Frontal cortex (tissue), 4 donors: ENCODE measurements around the gene KRT4. TPM values are rescaled to one million over a fixed set of nuclear protein-coding genes. Genes with fewer than 3 reads are reported as not detected.

Experiments
- DNase-seq, 2 donors: peaks; one replicate each; pipeline ENCODE4 v3.0.0; 2012; ENCODE audit warnings: low spot score in 2 of 2
- FAIRE-seq: peaks from 2 replicates; lab custom pipeline; 2012; peaks lifted over from hg19 to GRCh38; lab: Jason Lieb, UNC
- total RNA-seq: library from RNA; depleted of rRNA; stranded (reverse); fragments of >200 nt; gene quantifications from one replicate; pipeline ENCODE4 v1.2.3, GENCODE V29; 2014
- donor health status: control.
- donor health status: control.
- donor health status: control.

KRT4 gene
- total RNA-seq, 1 donor from 2014 or later, result not detected

DNA sequence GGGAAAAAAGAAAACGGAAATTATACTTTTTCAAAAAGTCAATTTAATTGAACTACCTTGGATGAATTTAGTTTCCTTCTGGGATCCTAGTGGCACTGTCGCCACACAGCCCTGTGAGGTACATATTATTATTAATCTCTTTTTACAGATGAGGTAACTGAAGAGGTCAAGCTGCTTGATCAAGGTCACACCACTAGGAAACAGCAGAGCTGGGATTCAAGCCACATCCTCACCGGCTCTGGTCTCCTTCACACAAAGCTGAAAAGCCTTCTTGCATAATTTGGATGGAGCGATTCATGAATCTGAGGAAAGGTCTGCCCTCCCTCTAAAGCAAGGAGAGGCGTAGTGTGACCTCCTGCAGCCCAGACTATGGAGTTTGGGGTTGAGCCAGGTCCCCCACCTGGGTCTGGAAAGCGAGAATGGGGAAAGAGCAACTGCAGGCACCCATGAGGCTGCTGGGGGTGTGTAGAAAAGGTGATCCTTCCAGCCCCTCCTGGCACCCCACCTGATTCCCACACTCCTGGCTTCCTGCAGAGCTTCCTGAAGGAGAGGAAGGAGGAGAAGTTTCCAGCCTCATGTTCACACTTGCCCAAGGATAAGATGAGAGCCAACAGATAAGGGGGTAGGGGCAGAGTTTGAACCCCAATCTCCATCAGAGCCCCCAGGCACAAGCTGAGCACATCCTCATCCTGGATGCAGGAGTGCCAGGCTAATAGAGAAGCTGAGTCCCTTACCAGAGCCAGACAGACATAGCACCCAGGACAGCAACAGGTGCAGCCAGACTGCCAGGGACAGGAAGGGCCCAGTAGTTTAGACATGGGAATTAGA is 24.1 kb upstream of the KRT4 start:
- no peak for FAIRE-seq
- DNase-seq, result no peak

DNA sequence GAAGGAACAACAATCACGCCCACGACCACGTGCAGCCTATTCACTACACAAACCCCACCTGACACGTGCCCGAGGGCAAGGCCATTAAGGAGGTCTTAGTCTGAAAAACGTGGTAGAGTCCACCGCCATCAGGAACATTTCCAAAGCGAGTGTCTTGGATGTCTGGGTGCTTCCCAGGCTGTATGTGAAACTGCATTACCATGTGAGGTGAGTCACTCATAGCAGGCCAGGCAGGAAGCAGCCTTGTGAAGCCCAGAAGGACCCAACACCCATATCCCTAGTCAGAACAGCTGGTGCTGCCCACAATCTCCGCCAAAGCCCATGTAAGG is 23.5 kb upstream of the KRT4 start:
- no peak for FAIRE-seq

DNA sequence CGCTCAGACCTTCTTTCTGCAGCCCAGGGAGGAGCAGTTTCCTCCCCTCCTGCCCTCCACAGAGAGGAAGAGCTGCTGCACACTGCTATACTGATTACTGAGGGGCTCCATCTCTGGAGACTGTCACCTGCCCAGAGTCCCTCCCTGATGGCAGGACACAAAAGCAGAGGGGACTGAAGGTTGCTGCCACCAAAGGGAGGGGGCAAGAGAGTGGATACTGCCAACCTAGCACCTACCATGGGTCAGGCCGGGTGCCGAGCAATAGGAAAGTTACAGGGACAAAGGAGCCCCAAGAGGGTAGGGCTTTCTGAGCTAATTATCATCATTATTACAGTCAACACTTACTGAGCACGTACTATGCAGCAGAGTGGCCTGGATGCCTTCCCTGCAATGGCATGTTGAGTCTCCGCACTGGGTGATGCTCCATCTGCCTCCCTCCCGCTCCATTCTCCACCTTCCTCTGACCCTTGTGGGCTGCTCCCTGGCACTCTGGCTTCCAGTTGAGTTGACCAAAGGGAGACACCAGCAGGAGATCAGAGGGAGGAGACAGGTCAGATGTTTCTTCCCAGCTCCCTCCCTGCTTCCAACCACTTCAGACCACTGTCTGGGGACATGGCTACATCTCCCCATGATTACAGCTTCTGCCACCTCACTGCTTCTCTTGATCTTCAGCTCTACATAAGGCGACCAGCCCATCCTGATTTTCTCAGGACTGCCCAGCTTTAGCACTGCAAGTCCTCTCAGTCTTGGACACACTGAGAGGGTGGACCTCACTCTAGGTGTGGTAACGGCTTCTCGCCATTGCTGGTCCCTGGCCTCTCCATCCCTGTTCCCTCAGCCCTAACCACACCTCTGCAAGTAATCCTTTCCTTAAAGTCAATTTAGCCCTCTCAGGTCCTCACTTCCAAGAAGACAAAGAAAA is 22.8 kb upstream of the KRT4 start:
- FAIRE-seq, result no peak
- DNase-seq, result no peak

More for the DNA sequence above, 23.5 kb upstream of the KRT4 start:
- peak in 1 of 2 donors; percentile 48 for DNase-seq

DNA sequence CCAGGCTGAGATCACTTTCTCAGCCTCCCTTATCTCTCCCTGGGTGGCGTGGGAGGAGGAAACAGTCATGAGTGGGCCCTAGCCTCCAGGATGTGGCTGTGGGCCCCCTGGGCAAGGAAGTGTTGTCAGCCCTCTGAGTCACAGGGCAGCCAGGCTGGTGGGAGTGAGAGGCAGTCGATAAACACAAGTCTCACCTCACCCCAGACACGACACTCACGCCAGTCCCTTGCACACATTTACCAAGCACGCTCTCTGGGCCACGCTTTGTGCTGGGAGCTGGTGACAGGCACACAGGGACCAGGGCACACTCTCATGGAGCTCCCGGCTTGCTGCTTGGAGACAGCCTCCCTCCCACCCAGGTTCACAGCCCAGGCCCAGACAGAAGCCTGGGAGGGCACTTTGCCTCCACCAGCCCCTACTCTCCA is 22.1 kb upstream of the KRT4 start:
- DNase-seq (no peak), FAIRE-seq (no peak)

DNA sequence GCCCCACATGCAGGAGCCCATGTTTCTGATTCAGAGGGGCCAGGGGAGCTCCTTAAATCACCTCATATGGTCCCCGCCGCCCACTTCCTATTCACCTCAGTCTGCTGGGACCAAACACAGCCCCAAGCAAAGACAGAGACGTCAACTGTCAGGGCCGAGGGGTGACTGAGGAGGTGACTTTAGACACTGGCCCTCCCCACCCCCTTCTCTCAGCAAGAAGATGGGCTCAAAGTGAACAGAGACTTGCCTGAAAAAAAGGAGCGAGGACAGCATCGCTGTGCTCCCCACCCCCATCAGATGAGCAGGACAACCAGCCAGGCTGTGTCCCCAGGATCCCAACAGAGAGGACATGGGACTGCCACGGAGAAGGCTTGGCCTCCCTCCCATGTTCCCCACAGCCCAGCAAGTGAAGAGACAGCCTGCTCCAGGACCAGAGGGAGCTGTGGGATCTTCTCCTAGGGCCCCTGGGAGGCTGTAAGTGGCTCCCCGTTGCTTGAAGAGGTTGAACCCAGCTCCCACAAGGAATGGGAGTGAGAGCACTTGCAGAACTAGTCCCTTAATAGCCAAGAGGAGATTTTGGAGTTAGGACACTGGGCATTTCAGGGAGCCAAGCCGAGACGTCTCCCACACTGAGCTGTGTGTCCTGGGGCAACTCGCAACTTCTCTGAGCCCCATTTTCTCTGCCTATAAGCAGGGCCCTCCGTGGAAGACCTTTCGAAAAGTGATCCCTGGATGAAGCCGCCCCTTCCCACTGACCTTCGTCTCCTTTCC is 21.5 kb upstream of the KRT4 start:
- no peak for FAIRE-seq
- no peak for DNase-seq

DNA sequence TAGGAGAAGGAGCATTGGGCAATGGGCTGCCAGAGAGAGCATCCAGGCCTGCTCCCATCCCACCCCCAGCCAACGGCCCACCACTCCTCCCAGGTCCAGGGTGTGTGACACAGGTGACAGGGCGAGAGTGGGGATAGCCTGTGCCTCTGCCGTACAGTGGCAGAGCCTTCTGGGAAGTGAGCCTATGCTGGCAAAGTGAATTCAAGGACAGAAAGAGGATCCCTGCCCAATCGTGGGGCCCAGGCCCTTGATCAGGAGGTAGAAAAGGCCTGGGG is 20.7 kb upstream of the KRT4 start:
- DNase-seq (no peak), FAIRE-seq (no peak)

DNA sequence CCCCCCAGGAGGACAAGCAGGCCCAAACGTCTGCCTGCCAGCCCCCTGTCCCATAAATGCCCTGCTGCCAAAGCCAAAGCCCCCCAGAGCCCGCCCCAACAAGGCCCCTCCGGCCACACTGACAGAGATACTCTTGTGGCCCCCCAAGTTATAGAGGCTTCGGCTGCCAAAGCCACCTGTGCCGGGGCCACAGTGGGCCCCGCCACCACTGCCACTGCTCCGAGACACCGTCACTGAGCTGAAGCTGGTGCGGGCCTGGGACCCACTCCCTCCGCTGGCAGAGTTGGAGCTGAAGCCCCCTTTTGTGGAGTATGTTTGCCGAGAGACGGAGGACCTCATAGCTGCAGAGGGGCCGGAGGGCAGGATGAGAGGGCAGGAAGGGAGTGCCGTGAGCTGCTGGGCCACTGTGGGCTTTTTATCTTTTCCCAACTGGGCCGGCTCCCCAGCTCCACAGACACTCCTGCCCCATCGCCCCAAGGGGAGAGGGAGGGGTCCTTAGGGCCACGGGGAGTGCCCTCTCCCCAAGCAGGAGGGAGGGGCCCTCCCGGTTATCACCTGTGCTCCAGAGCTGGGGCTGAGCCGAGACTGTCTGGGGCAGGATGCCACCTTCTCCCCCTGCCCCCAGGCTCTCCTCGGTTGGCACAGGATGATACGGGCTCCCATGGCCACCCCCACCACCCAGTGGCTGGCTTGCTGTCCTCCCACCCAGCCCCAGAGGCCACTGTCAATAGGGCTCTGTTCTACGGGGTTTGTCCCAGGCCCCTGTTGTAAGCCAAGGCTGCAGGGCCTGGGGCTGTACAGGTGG is 20.2 kb upstream of the KRT4 start, which contains the start of gene KRT79:
Gene KRT79 (minus strand): TSS at position 390 of the 805 bp plus-strand sequence. CDS start 51 bp downstream, at position 339.
- FAIRE-seq (no peak), DNase-seq (no peak)

DNA sequence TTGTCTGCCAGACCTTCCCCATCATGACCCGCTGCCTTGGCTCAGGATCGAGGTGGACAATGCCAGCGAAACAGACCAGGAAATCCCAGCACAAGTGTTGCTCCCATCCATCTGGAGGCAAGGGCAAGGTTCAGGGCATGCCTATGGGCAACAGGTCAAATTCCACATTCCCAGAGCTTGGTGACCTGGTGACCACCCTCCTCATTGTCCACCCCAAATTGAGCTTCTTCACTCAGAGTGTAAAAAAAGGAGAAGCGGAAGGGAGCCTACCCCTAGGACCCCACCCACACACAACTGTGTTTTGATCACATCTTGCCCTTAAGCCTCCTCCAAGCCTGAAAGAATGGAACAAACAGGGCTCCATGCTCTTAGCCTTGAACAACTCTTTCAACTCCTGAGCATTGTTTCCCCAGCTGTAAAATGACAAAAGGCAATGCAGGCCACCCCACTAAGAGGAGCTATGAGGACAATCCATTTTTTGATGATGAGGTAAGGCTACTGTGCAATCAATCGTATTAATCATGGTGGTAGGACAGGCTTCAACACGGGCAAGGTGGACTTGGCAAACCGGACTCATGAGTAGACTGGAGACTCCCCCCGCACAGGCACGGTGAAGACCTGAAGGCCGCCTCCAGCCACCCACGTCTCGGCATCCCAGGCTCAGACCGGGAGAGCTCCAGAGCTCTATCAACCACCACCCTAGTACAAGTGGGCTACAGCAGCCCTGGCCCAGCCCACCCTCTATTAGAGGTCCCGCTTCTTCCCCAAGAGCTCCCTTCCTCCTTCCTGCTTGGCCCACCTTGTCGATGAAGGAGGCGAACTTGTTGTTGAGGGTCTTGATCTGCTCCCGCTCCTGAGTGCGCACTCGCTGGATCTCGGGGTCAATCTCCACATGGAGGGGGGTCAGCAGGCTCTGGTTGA is 19.3 kb upstream of the KRT4 start:
- no peak for DNase-seq
- no peak for FAIRE-seq

DNA sequence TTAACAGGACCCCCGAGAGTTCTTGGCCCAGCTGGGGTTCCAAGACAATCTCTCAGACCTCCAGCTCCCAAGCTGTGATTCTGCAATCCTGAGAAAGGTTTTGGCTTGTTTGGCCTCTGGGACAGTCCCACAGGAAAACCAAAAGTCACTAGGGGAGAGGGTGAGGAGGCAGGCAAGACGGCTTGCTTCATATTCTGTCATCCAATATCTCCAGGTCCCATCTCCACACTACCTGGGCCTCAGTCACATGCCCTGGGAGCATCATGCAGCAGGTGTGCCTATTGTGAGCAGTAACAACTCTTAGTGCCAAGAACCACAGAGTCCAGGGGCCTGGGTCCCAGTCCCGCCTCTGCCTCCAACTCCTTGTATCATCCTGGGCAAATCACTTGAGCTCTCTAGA is 18.5 kb upstream of the KRT4 start:
- FAIRE-seq, result no peak
- DNase-seq, result no peak

DNA sequence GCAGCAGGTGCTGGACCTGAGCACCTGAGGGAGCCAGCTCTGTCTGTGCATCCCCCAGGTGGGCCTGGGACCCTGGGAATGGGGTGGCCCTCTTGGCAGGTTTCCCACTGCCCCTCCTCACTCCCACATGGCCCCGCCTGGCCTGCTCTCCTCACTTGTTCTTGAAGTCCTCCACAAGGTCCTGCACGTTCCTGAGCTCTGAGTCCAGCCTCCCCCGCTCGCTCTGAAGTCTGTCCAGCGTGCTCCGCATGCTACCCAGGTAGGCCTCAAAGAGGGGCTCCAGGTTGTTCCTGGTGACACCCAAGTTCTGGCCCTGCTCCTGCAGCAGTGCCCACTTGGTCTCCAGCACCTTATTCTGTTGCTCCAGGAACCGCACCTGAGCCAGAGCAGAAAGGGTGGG is 17.3 kb upstream of the KRT4 start:
- no peak for FAIRE-seq
- no peak for DNase-seq

DNA sequence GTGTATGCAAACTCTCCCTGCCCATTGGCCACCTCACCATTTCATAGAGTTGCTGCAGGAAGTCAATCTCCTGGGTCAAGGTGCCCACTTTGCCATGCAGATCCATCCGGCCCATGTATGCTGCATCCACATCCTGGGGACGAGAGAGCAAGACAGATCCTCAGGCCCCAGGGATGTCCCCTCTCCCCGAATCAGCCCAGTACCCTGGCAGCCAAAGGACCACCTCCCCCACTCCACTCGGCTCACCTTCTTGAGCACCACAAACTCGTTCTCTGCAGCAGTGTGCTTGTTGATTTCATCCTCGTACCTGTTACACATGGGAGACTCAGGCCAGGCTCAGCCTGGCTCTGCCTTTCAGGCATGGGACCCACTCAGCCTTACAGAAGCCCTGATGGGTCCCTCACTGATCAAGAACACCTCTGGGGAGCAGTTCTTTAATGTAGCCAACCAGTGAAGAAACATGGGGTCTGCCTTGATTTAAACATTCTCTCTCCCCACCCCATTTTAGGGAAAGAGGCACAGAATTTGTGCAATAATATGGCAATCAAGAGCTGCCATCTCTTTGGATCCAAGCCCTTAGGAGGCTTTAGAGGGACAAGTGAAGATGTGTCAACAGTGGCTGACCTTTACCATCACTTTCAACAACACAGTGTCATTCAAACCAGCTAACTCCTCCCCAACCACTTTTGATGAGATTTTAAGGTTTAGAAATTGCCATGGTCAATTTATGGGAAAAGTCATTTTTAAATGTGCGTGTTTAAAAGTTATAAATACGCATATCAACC is 16.3 kb upstream of the KRT4 start:
- no peak for DNase-seq
- no peak for FAIRE-seq

DNA sequence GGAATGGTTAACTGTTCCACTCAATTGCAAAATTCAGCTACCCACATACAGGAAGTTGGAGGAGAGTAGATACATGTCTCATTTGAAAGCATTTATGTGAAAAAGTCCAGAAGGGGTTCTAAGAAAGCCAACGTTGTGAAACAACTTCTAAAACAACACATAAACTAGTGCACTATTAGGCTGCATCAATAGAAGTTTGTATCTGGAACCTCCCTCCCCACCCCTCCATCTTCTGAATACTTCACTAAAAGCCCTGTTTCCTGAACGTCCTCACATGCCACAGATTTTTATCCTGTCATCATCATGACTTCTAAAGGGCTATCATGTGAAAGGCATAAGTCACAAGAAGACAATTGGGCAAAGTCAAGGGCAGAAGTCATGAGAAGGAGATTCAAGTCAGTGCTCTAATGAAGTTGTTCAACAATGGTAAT is 14.7 kb upstream of the KRT4 start:
- no peak for DNase-seq
- FAIRE-seq, result no peak

DNA sequence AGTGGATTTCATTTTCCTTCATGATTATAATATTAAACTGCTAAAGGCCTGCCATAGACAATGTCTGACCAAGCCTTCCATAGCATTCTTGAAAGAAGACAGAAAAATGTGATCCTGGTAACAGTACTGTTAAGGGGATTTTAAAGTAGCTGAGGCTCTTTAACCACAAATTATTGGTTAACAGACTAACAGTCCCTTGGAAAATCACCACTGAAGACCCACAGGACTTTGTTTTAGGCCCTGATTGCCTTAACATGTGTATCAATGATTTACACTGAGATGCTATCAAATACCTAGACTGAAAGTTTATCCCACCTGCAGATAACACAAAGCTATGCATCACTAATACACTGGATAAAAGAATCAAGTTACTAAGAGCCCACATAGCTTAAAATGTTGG is 14.2 kb upstream of the KRT4 start:
- DNase-seq (no peak), FAIRE-seq (no peak)

DNA sequence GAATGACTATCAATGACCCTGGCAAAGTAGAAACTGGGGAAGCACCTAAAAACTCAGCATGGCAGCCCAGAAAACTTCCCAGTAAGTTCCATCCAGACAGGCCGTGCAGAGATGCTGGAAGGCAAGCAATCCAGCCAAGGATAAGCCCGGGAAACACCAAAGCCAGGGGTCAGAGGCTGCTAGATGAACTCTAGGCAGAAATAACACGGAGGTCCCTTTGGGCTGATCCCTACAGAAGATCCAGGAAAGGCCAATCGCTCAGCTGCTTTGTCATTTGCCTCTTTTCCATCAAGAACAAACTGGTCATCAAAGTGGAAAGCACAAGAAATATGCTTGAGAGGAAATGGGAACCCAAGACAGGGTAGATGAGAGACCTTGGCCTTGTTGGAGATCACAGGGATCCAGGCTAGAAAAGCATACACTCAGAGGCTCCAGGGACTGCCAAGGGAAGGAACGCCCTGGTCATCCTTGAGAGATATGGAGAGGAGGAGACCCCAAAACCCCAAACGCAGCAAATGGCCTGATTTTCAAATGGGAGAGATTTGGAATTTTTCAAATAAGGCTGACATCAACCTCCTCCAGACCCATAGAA is 13.7 kb upstream of the KRT4 start:
- FAIRE-seq (no peak), DNase-seq (no peak)

DNA sequence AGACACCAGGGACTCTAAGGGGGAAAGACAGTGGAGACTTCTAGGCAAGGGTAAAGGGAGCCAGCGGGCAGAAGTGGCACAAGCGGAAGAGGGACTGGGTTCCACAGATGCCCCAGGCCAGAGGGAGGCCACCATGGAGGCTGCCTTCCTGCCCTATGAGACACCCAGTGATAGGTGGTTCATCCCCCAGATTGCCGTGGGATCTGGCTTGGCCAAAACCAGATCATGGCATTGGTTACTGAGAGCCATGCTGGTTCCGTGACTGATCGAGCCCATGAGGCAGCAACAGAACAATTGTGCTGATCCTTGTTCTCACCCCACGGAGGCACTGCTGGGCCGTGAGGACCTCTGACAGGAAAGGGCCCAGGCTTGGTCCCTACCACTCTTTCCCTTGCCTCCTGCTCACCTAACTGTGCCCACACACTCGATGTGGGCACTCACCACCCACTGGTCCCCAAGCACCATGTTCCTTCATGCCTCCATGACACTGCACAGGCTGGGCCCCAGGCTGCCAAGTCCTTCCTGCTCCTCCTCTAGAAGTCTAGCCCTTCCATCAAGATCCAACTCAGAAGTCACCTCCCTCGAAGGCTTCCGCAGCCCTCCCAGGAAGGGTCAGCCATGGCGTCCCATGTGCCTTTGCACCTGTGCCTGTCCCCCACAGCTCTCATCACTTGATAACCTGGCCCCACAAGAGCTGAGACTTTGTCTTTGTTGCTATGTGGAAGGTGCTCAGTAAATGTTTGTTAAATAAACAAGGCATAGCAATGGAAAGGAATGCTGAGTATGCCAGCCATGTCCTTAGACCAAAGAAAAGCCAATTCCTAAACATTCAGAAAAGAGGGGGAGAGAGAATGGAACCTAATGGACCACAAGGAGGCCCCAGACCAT is 12.9 kb upstream of the KRT4 start:
- DNase-seq (no peak), FAIRE-seq (no peak)

DNA sequence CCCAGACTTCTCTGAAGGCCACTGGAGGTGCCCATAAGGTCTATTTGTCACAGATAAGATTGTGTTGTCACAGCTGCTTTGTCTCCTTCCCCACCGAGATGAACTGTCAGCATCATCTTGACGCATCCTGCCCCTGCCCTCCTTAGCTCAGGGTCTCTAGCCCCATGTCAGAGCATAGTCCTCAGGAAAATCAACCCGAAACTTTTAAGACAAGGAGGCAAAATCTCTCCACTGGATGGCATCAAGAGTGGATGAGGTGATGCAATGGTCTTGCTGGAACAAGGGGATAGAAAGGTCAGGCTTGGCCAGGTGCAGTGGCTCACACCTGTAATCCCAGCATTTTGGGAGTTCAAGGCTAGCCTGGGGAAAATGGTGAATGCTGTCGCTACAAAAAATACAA is 12.0 kb upstream of the KRT4 start:
- DNase-seq, result no peak
- no peak for FAIRE-seq
